Activated T-cell treated with anti-CD3 and anti-CD28 coated beads, Interleukin-2, amount 50 U/mL, for 1 hour (primary cell): ENCODE measurements around the gene LIME1.

ENCODE experiments used
- DNase-seq: peaks from one replicate; pipeline ENCODE4 v3.0.0-alpha.2; 2020

The LIME1 gene

DNA sequence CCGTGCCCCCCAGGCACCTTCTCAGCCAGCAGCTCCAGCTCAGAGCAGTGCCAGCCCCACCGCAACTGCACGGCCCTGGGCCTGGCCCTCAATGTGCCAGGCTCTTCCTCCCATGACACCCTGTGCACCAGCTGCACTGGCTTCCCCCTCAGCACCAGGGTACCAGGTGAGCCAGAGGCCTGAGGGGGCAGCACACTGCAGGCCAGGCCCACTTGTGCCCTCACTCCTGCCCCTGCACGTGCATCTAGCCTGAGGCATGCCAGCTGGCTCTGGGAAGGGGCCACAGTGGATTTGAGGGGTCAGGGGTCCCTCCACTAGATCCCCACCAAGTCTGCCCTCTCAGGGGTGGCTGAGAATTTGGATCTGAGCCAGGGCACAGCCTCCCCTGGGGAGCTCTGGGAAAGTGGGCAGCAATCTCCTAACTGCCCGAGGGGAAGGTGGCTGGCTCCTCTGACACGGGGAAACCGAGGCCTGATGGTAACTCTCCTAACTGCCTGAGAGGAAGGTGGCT is 39.1 kb upstream of the LIME1 start:
- no peak for DNase-seq

DNA sequence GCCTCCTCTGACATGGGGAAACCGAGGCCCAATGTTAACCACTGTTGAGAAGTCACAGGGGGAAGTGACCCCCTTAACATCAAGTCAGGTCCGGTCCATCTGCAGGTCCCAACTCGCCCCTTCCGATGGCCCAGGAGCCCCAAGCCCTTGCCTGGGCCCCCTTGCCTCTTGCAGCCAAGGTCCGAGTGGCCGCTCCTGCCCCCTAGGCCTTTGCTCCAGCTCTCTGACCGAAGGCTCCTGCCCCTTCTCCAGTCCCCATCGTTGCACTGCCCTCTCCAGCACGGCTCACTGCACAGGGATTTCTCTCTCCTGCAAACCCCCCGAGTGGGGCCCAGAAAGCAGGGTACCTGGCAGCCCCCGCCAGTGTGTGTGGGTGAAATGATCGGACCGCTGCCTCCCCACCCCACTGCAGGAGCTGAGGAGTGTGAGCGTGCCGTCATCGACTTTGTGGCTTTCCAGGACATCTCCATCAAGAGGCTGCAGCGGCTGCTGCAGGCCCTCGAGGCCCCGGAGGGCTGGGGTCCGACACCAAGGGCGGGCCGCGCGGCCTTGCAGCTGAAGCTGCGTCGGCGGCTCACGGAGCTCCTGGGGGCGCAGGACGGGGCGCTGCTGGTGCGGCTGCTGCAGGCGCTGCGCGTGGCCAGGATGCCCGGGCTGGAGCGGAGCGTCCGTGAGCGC is 38.5 kb upstream of the LIME1 start:
- DNase-seq, result no peak

GRCh38 chr20:63698739-63699465 is 37.6 kb upstream of the LIME1 start:
- DNase-seq, result no peak

DNA sequence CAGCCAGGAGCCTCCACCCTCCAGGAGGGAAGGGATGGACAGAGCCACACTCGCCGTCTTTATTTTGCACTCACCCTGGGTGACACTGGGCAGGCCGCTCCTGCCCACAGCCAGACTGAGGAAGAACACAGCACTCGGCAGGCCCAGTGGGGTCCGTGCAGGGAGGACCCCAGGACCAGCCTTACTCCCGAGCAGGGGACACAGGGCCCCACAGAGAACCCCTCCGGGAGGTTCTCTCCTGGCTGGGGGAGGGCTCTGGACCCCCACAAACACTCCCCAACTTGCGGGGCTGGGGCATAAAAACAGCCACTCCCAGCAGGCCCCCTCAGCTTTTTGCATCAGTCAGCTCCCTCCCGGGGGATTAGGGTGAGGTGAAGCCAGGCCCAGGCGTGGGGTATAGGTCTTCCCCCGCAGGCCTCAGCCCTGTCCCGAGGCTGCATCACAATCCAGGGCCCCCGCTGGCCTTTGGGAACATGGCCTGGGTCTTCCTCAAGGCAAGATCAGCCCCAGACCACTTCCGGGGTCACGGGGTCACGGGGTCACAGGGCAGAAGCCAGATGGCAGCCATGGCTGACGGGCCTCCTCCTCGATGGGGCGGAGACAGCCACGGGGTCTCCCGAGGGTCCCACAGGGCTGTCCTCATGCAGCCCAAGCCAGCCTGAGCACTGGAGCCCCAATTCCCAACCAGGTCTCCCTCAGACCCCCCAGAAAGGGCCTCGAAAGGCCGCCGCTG is 36.8 kb upstream of the LIME1 start:
- DNase-seq, result no peak

- no peak for DNase-seq
Measured at GRCh38 chr20:63700199-63701050, 36.0 kb upstream of the LIME1 start.

- no peak for DNase-seq
Measured at GRCh38 chr20:63701051-63701328, 35.5 kb upstream of the LIME1 start.

GRCh38 chr20:63701329-63702035 is 35.0 kb upstream of the LIME1 start:
- DNase-seq, result no peak

DNA sequence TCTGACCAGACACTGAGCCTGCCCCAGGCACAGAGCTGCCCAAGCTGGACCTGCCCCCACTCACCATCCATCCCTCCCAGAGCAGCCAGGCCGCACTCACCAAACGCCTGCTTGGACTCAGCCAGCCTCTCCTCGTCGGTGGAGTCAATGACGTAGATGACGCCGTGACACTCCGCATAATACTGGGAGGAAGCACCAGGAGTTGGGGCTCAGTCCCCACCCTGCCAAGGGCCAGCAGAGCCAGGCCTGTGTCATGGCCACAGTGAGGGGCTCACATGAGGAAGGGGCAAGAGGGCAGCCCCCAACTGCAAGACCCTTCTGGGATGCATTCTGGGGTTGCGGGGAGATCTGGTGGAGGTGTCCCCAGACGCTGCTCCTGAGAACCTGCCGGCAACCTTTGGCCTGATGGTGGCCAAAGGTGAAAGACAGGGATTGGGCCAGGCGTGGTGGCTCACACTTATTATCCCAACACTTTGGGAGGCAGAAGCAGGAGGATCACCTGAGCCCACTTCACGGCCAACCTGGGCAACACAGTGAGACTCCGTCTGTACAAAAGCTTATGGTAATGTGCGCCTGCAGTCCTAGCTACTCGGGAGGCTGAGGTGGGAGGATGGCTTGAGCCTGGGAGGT is 34.3 kb upstream of the LIME1 start:
- DNase-seq, result no peak

GRCh38 chr20:63702751-63703470 is 33.6 kb upstream of the LIME1 start:
- no peak for DNase-seq

- DNase-seq, result no peak
Measured at GRCh38 chr20:63703471-63703975, 32.9 kb upstream of the LIME1 start.

- DNase-seq, result no peak
Measured at GRCh38 chr20:63703976-63704748, 32.3 kb upstream of the LIME1 start.

DNA sequence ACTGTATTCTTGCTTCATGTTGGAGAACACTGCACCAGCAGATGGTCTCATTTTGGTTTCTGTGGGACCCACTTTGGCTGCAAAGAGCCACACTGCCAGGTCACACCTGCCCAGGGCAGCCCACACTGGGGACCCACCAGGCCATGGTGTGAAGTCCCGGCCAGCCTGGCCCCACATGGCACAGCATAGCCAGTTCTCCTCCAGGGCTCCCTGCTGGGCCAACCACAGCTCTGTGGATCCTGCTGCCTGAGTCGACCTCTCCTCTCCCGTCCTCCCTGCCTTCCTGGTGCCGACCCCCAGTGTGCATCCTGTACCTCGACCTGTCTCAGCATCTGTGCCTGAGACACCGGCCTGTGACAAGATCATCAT is 31.7 kb upstream of the LIME1 start:
- no peak for DNase-seq

GRCh38 chr20:63705232-63706026 is 31.0 kb upstream of the LIME1 start:
- DNase-seq, result no peak

- no peak for DNase-seq
Measured at GRCh38 chr20:63706027-63706695, 30.3 kb upstream of the LIME1 start.

GRCh38 chr20:63706852-63707557 is 29.5 kb upstream of the LIME1 start:
- peak; percentile 71 for DNase-seq

GRCh38 chr20:63707558-63708300 is 28.7 kb upstream of the LIME1 start, which contains the start of the genes ARFRP1 and ZGPAT:
Gene ARFRP1 (minus strand): TSS chr20:63707976. CDS start chr20:63707091, 885 bp downstream.
Gene ZGPAT (plus strand): TSS chr20:63708039. CDS start chr20:63708581, 542 bp downstream.
- DNase-seq, result peak; percentile 90
